Jurkat, Clone E6-1 (cell line): ENCODE measurements around the gene FNDC3A.

Experiments
- DNase-seq: peaks from one replicate; pipeline ENCODE4 v3.0.0-alpha.2; 2011; ENCODE audit warnings: low read depth, low spot score
- H3K4me3 ChIP-seq: 2 replicates; pipeline ENCODE4 v1.5.1; 2011; ENCODE audit warnings: mild to moderate bottlenecking, low read length, control low read depth, moderate library complexity

The FNDC3A gene

DNA sequence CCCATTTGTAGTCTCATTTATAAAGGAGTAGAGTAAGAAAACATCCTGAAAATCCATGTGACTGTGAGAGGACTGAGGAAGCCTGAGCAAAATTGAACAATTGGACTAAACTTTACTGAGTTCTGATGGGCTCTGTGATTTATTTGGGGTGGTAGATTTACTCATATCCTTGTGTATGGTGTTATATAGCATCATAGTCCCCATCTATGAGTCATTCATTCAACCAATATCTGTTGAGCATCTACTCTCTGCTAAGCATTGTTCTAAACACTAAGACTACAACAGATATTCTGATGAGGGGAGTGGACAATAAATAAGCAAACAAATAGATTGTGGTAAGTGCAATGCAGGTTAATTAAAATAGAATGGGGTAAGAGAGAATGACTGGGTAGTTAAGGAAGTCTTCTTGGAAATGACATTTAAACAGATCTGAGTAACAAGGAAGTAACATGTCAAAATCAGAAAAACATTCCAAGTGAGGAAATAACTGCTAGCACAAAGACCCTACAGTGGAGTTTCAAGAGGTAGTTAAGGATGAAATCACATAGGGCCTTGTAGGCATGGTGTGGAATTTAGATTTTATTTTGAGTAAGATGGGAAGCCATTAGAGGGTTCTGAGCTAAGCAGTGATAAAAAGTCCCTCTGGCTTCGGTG is 208.1 kb downstream of the FNDC3A start:
- no peak overlapping the region for H3K4me3 ChIP-seq
- no peak for DNase-seq

DNA sequence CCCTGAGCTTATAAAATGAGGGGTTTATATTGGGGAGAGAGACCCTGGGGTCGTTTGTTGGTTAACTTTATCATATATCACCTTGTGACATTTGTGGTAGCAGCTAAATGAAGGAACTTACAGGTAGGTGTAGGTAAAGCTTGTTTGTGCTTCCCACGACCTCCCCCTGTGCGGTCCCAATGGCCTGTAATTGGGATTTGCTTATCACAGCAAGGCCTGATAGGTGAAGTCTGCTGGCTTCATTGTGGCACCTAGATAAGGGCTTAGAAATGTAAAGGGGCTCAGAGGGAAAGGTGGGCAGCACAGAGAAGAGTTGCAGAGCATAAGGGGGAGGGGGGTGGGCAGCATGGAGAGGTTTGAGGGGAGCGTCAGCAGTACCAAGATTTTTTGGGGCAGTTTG is 208.9 kb downstream of the FNDC3A start:
- no peak overlapping the region for H3K4me3 ChIP-seq
- DNase-seq = no peak

DNA sequence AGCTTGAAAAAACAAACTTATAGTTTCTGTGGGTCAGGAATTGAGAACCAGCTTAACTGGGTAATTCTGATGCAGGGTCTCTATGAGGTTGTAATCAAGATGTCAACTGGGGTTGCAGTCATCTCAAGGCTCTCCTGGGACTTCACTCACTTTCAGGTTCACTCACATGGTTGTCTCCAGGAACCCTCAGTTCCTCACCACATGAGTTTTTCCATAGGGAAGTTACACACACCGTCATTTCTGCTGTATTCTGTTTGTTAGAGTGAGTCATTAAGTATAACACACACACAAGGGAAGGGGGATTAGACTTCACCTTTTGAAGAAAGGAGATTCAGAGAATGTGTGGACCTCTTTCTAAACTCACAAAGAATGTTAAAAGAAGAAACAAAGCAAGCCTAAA is 209.6 kb downstream of the FNDC3A start:
- no peak overlapping the region for H3K4me3 ChIP-seq
- DNase-seq = no peak

DNA sequence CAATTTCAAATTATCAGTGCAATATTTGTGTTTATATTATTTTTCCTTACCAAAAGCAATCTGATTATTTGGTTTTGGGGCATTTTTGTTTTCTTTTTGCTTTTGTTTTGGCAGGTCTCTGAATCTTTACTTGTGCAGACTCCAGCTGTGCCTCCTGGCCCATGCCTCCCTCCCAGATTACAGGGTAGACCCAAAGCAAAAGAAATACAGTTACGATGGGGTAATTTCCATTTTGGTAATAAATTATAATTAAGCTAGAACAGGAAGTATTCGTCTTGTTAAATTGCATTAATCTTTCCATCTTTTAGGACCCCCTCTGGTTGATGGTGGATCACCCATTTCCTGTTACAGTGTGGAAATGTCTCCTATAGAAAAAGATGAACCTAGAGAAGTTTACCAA is 215.2 kb downstream of the FNDC3A start:
- H3K4me3 ChIP-seq = no peak overlapping the region
- no peak for DNase-seq

DNA sequence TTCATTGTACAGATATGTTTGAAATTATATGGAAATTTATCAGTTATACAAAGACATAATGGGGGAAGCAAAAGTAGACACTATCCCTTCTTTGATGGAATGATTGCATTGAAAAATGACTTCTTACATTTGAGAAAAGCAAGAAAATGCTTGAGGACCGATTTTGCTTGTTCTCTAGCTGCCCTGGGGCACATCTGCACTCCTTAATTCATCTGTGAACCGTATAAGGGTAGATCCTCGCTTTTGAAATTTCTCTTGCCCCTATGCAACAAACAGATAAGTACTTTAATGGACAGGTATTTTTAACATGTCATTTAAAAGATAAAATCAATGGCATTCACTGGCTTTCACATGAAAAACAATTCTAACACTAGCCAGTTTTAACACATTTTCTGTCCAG is 230.9 kb downstream of the FNDC3A start:
- no peak overlapping the region for H3K4me3 ChIP-seq
- no peak for DNase-seq

DNA sequence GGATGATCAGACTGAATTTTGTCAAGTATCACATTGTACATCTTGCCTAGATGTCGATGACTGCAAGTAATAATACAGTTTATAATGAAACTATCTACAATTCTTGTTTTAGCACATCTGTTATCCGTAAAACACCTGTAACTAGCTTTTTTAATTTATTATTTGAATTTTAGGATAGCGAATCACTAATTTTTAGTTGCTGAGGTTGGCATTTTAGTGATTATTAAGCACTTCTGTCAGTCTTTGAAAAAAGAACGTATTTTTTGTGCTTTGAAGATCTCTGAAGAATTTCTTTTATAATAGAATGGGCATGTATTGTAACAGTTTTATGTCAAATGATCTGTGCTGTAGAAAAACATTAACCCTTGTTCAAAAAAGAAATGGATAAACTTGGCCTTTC is 232.9 kb downstream of the FNDC3A start:
- DNase-seq = no peak
- H3K4me3 ChIP-seq = no peak overlapping the region

DNA sequence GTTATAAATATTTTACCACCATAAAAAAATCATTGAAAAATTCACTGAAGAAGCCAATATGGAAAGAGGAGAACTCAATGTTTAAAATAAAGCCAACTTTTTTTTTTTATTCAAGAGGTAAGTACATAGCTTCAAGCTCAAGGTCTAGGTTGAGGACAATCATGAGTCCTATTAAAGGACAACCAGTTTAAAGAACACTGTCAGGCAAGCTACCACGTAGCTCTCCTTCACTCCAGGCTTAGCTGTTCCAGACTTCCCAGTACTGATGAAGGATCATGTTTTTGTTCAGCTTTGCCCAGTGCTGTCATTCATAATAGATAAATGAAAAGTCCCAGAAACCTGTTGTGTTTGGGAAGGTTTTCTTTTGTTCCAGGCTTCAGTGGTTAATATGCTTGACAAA is 234.4 kb downstream of the FNDC3A start:
- no peak overlapping the region for H3K4me3 ChIP-seq
- no peak for DNase-seq

DNA sequence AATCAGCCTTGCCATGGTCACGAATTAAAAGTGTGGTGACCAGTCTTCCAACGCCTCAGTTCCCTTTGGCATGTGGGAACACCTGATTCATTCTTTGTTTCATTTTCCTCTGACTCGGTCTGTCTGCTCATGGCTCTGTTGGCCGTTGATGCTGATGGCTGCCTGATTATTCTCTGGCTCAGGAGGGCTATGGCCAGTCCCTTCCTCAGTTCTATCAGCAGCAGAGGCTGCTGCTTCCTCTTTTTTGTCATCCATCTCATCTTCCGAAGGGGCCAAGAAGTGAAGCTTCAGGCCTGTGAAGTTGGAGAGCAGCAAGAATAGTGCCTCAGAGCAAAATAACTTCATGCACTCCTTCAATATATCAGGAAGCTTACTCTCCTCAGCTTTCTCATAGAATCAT is 235.0 kb downstream of the FNDC3A start:
- no peak overlapping the region for H3K4me3 ChIP-seq
- no peak for DNase-seq

DNA sequence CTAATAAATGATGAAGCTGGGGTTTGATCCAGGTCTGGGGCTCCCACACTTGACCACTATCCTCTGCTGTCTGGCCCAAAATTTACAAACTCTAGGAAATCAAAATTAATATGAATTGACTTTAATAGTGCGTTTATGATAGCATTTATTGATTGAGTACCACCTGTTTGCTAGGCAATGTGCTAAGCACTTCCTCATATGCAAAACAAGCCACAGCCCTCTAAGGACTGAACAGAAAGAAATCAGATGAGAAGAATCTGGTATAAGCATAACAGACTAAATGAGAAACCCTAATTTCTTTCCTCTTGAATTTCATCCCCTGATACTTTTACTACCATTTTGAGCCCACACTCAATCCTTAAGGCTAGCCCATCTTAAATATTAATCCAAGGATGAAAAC is 237.8 kb downstream of the FNDC3A start:
- no peak overlapping the region for H3K4me3 ChIP-seq
- no peak for DNase-seq

DNA sequence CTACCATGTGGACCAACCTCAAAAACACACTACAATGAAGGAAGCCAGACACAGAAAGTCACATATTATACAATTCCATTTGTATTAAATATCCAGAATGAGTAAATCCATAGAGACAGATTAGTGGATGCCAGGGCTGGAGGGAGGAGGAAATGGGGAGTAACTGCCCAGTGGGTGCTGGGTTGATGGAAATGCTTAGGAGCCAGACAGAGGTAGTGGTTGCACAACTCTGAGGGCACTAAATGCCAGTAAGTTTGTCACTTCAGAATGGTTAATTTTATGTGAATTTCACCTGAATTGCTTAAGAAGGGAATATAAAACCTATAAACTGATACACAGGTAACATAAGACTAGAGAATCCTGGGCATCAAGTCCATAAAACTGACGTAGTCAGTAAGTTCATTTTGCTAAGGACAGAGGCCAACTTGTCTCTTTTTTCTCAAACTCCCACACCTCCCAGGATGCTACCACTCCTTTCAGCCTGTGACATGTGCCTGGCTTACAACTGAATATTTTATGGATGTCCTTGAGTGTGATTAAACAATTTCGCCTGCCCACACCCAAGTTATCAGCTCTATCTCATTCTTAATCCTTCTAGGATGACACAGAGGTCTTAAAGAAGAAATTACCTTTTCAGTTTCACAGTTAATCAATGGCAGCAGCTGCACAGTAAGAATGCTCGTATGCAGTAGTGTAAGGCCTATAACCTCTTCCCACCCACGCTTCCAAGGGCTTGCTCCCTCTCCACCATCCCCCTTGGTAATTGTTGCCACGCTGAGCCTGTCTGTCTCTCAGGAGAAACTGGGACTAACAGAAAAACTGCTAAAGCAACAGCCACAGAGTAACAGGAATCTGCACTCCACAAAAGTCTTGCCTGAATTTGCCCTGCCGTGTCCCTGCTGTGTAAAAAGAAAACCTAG is 238.5 kb downstream of the FNDC3A start:
- no peak for DNase-seq
- H3K4me3 ChIP-seq = no peak overlapping the region

DNA sequence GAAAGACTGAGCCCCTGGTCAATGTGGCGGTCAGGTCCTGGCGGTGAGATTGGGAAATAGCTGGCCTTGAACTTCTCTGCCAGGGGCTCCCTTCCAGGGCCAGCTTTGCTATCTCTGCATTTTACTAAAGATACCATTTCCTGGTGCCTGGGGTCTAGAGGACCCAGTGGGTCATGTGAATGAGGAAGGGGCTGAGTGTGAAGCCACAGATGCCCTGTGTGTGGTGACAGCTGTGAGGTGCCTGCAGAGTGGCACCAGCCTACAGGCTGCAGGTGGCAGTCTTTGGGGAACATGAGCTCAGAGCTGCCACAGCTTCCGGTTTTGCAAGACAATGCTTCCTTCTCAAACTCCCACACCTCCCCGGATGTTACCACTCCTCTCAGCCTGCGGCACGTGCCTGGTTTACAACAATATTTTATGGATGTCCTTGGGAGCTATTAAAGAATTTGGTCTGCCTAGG is 239.2 kb downstream of the FNDC3A start:
- peak overlapping the region; percentile 11; the same call in 1 of the 2 replicates for H3K4me3 ChIP-seq
- DNase-seq = peak; percentile 90

DNA sequence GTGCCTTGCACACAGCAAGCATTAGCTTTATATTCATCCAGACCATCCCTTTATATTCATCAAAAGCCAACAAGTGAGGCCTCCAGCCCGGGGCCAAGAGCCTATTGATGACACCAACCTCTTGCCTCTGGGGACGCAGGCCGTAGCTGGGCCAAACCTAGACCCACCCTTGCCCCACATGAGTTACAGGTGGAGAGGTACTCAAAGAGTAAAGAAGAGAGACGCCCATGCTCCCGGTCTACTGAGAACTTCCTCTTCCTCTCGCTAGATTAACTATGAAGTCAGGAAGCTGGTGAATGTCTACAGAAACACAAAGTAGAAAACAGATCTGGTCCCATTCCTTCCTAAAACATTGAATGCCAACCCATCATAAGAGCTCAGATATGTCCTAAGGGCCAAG is 240.6 kb downstream of the FNDC3A start:
- DNase-seq = no peak

DNA sequence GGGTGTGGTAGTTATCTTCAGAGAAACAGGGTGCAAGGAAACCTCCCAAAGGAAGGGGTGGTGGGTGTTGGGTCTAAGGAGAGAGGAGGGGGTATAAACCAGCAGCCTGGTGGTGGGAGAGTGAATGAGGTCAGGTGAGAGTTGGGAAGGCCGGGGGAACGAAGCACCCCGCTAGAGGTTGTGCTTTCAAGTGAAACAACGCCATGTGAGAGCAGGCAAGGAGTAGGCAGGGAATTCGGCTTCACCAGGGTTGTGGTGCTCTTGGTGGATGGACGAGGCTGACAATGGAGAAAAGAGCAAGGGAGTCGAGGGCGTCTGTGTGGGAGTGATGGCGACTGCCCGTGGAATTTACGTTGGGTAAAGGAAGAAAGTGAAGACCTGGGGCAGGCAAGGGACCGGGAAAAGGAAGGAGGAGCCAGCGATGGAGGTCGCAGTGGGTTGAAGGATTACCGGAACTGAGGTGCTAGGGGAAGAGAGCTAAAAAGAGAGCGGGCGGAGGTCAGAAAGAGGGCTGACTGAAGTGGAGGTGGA is 242.3 kb downstream of the FNDC3A start:
- no peak overlapping the region for H3K4me3 ChIP-seq
- no peak for DNase-seq

More for the DNA sequence above, 240.6 kb downstream of the FNDC3A start:
- H3K4me3 ChIP-seq = no peak overlapping the region

DNA sequence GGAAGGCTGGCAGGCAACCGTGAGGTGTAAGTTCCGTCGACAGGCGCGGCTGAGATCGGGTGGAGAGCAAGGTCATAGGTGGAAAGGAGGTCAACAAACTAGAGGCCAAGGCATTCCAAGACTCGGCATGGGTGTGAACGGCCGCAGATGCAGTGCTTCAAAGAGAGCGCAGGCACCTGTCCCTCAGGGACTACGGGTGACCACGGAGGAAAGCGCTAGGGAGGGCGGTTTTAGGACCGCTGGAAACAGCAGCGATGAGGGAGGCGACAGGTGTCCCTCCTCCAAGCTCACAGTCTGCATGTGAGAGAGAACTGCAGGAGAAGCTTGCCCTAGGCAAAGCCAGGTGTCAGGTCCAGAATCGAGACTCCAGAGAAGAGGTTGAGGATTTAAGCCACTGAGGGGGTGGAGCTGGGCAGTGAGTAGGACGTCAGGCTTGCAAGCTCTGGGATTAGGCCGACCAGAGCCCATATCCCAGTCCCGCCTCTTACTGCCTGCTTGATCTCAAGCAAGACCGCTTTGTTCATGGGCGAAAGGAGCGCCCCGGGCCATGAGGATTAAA is 242.9 kb downstream of the FNDC3A start:
- DNase-seq = no peak
- no peak overlapping the region for H3K4me3 ChIP-seq

DNA sequence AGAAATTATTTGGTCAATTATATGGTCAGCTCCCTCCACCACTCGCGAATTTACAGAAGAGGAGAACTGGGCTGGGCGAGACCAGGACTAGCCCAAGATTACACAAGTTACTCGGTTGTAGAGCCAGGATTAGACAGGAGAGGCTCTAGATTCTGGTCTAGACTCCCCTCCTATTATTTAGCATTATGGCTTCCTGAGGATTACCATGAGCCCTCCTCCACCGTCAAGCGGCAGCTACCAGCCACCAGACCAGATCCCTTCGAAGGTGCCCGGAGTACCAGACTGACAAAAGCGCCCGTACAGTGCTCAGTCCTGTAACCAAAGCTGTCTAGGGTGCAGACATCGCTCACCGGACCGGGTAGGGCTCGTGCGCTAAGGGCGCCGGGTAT is 243.9 kb downstream of the FNDC3A start:
- H3K4me3 ChIP-seq = peak overlapping the region; percentile 18; the same call in 1 of the 2 replicates
- DNase-seq = no peak

DNA sequence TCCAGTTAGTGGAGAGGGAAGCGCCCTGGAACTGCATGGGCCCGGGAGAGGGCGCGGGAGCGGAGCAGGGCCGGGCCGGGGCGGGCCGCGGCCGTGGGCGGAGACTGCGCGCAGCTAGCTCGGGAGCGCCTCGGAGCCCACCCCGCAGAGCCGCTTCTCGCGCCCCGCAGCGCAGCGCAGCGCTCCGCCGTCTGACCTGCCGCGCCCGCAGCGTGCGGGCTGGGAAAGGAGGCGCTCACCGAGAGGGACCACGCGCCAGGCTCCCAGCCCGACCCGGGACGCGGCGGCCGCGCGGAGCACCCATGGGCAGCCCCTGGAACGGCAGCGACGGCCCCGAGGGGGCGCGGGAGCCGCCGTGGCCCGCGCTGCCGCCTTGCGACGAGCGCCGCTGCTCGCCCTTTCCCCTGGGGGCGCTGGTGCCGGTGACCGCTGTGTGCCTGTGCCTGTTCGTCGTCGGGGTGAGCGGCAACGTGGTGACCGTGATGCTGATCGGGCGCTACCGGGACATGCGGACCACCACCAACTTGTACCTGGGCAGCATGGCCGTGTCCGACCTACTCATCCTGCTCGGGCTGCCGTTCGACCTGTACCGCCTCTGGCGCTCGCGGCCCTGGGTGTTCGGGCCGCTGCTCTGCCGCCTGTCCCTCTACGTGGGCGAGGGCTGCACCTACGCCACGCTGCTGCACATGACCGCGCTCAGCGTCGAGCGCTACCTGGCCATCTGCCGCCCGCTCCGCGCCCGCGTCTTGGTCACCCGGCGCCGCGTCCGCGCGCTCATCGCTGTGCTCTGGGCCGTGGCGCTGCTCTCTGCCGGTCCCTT is 244.5 kb downstream of the FNDC3A start, which contains the start of gene MLNR:
Gene MLNR, plus strand, starts transcription at position 303 of the 820 bp plus-strand sequence. Its CDS starts 0 bp downstream, at position 303.
- DNase-seq = no peak
- peak within 1 kb of the TSS; percentile 18; the same call in 1 of the 2 replicates for H3K4me3 ChIP-seq

DNA sequence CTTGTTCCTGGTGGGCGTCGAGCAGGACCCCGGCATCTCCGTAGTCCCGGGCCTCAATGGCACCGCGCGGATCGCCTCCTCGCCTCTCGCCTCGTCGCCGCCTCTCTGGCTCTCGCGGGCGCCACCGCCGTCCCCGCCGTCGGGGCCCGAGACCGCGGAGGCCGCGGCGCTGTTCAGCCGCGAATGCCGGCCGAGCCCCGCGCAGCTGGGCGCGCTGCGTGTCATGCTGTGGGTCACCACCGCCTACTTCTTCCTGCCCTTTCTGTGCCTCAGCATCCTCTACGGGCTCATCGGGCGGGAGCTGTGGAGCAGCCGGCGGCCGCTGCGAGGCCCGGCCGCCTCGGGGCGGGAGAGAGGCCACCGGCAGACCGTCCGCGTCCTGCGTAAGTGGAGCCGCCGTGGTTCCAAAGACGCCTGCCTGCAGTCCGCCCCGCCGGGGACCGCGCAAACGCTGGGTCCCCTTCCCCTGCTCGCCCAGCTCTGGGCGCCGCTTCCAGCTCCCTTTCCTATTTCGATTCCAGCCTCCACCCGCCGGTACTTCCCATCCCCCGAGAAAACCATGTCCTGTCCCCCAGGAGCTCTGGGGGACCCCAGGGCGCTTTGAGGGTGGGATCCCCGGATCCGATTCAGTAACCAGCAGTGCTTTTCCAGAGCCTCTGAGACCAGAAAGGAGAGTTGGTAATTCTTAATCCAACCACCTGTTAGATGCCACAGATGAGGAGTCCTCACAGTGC is 245.3 kb downstream of the FNDC3A start:
- no peak overlapping the region for H3K4me3 ChIP-seq
- no peak for DNase-seq

DNA sequence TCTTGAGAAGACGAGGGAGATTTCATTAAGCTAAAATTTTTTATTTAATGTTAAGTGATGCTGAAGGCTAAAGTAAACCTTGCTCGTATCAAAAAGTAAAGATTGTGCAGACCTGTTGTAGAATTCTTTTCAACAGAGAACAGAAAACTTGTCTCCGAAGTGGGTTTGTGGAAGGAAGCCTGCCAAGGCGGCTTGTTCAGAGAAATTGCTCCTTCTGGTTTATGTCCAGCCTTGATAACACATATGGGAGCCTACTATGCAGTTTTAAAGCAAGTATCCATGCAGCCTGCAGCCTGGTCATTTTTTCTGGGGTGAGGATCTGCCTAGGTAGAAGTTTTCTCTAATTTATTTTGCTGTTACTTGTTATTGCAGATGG is 245.9 kb downstream of the FNDC3A start:
- H3K4me3 ChIP-seq = no peak overlapping the region
- DNase-seq = no peak
